ENCODE data around the gene TMEM117. TPM values are rescaled to one million over a fixed set of nuclear protein-coding genes. Genes with fewer than 3 reads are reported as not detected.
A peak's percentile ranks its signal among the peaks of the same experiment; 100 is the strongest.

The TMEM117 gene
- total RNA-seq, 1 donor from 2014 or later = 13.1 TPM

GRCh38 chr12:43969882-43970281, 134.0 kb downstream of the TMEM117 start:
- no peak overlapping the region for H3K9ac ChIP-seq (ENCODE audit: low read length)
- FAIRE-seq (peak; percentile 69), DNase-seq (ENCODE audit: low read depth) (peak; percentile 44)
- H2AFZ ChIP-seq (ENCODE audit: low read depth, low read length) = no peak overlapping the region
- no peaks in the 10 kb centered on the region for H3K79me2 ChIP-seq (ENCODE audit: insufficient read depth, low read length)
- H3K4me2 ChIP-seq (ENCODE audit: low read length) = no peak overlapping the region
- Mint-ChIP-seq H3K9me3 (ENCODE audit: unreplicated experiment) (no peaks in the 10 kb centered on the region), H3K36me3 (ENCODE audit: low read depth, unreplicated experiment) (peaks cover 10% of the 10 kb centered on the region), H3K4me3 (ENCODE audit: unreplicated experiment) (no peak overlapping the region), H3K4me1 (ENCODE audit: low read depth, unreplicated experiment) (peaks cover 2% of the 10 kb centered on the region), H3K27me3 (ENCODE audit: low read depth, unreplicated experiment) (no peaks in the 10 kb centered on the region), H3K27ac (ENCODE audit: unreplicated experiment) (no peak overlapping the region)
- no peaks in the 10 kb centered on the region for H3K36me3 ChIP-seq (ENCODE audit: insufficient read depth, low read length)
- no peaks in the 10 kb centered on the region for H3K4me1 ChIP-seq (ENCODE audit: insufficient read depth, low read length)
- TF ChIP-seq CTCF (IDR thresholded peaks at IDR 0.05; ENCODE audit: insufficient read depth, low read depth, low read length) = no peak
- no peak for TF ChIP-seq EZH2 (IDR thresholded peaks at IDR 0.05; ENCODE audit: insufficient read depth, low read length)
- H3K4me3 ChIP-seq (ENCODE audit: insufficient read depth, low read depth, low read length) = no peak overlapping the region
- no peak overlapping the region for H3K27ac ChIP-seq (ENCODE audit: low read depth, low read length)
- H3K9me3 ChIP-seq (ENCODE audit: insufficient read depth, low read depth, low read length) = no peaks in the 10 kb centered on the region
- no peaks in the 10 kb centered on the region for H3K27me3 ChIP-seq (ENCODE audit: insufficient read depth, low read length)
- H4K20me1 ChIP-seq (ENCODE audit: insufficient read depth, low read length) = peaks cover 3% of the 10 kb centered on the region

GRCh38 chr12:43973385-43973784, 137.5 kb downstream of the TMEM117 start:
- peaks cover 3% of the 10 kb centered on the region for H4K20me1 ChIP-seq (ENCODE audit: insufficient read depth, low read length)
- H3K4me3 ChIP-seq (ENCODE audit: insufficient read depth, low read depth, low read length) = no peak overlapping the region
- no peaks in the 10 kb centered on the region for H3K36me3 ChIP-seq (ENCODE audit: insufficient read depth, low read length)
- H3K79me2 ChIP-seq (ENCODE audit: insufficient read depth, low read length) = no peaks in the 10 kb centered on the region
- H3K27ac ChIP-seq (ENCODE audit: low read depth, low read length) = no peak overlapping the region
- no peak overlapping the region for H3K4me2 ChIP-seq (ENCODE audit: low read length)
- no peak overlapping the region for H3K9ac ChIP-seq (ENCODE audit: low read length)
- Mint-ChIP-seq H3K9me3 (ENCODE audit: unreplicated experiment) (peaks cover 5% of the 10 kb centered on the region), H3K4me3 (ENCODE audit: unreplicated experiment) (no peak overlapping the region), H3K36me3 (ENCODE audit: low read depth, unreplicated experiment) (peaks cover 4% of the 10 kb centered on the region), H3K4me1 (ENCODE audit: low read depth, unreplicated experiment) (peaks cover 2% of the 10 kb centered on the region), H3K27ac (ENCODE audit: unreplicated experiment) (no peak overlapping the region), H3K27me3 (ENCODE audit: low read depth, unreplicated experiment) (no peaks in the 10 kb centered on the region)
- H3K9me3 ChIP-seq (ENCODE audit: insufficient read depth, low read depth, low read length) = no peaks in the 10 kb centered on the region
- no peaks in the 10 kb centered on the region for H3K27me3 ChIP-seq (ENCODE audit: insufficient read depth, low read length)
- H3K4me1 ChIP-seq (ENCODE audit: insufficient read depth, low read length) = no peaks in the 10 kb centered on the region
- no peak for DNase-seq (ENCODE audit: low read depth)
- H2AFZ ChIP-seq (ENCODE audit: low read depth, low read length) = no peak overlapping the region
- no peak for FAIRE-seq
- TF ChIP-seq CTCF (IDR thresholded peaks at IDR 0.05; ENCODE audit: insufficient read depth, low read depth, low read length) (no peak), EZH2 (IDR thresholded peaks at IDR 0.05; ENCODE audit: insufficient read depth, low read length) (no peak)

GRCh38 chr12:43973993-43974392, 138.1 kb downstream of the TMEM117 start:
- H3K4me2 ChIP-seq (ENCODE audit: low read length) = no peak overlapping the region
- H3K9ac ChIP-seq (ENCODE audit: low read length) = no peak overlapping the region
- peaks cover 4% of the 10 kb centered on the region for H3K36me3 Mint-ChIP-seq (ENCODE audit: low read depth, unreplicated experiment)
- no peaks in the 10 kb centered on the region for H3K79me2 ChIP-seq (ENCODE audit: insufficient read depth, low read length)
- H3K27me3 Mint-ChIP-seq (ENCODE audit: low read depth, unreplicated experiment) = no peaks in the 10 kb centered on the region
- no peak for DNase-seq (ENCODE audit: low read depth)
- H3K4me3 ChIP-seq (ENCODE audit: insufficient read depth, low read depth, low read length) = no peak overlapping the region
- TF ChIP-seq EZH2 (IDR thresholded peaks at IDR 0.05; ENCODE audit: insufficient read depth, low read length) (no peak), CTCF (IDR thresholded peaks at IDR 0.05; ENCODE audit: insufficient read depth, low read depth, low read length) (no peak)
- peaks cover 3% of the 10 kb centered on the region for H4K20me1 ChIP-seq (ENCODE audit: insufficient read depth, low read length)
- no peaks in the 10 kb centered on the region for H3K27me3 ChIP-seq (ENCODE audit: insufficient read depth, low read length)
- no peak overlapping the region for H3K4me3 Mint-ChIP-seq (ENCODE audit: unreplicated experiment)
- H3K4me1 ChIP-seq (ENCODE audit: insufficient read depth, low read length) = no peaks in the 10 kb centered on the region
- peaks cover 8% of the 10 kb centered on the region for H3K9me3 Mint-ChIP-seq (ENCODE audit: unreplicated experiment)
- FAIRE-seq = no peak
- H2AFZ ChIP-seq (ENCODE audit: low read depth, low read length) = no peak overlapping the region
- H3K4me1 Mint-ChIP-seq (ENCODE audit: low read depth, unreplicated experiment) = peaks cover 2% of the 10 kb centered on the region
- no peak overlapping the region for H3K27ac Mint-ChIP-seq (ENCODE audit: unreplicated experiment)
- no peak overlapping the region for H3K27ac ChIP-seq (ENCODE audit: low read depth, low read length)
- H3K36me3 ChIP-seq (ENCODE audit: insufficient read depth, low read length) = no peaks in the 10 kb centered on the region
- no peaks in the 10 kb centered on the region for H3K9me3 ChIP-seq (ENCODE audit: insufficient read depth, low read depth, low read length)
